ENCODE data around the gene SRRM3.
"Not testable (repeated sequence)": the region's sequence is repeated elsewhere in the genome, so short reads cannot be mapped to it uniquely, and the experiment has no call there.

Gene SRRM3, protein sequence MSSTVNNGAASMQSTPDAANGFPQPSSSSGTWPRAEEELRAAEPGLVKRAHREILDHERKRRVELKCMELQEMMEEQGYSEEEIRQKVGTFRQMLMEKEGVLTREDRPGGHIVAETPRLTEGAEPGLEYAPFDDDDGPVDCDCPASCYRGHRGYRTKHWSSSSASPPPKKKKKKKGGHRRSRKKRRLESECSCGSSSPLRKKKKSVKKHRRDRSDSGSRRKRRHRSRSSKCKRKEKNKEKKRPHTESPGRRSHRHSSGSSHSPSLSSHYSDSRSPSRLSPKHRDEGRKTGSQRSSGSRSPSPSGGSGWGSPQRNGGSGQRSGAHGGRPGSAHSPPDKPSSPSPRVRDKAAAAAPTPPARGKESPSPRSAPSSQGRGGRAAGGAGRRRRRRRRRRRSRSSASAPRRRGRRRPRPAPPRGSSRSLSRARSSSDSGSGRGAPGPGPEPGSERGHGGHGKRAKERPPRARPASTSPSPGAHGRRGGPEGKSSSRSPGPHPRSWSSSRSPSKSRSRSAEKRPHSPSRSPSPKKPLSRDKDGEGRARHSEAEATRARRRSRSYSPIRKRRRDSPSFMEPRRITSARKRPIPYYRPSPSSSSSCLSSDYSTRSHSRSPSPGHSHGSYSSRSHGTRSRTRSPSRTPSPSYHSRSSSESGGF

GRCh38 chr7:76201732-76202665 is at the start of gene SRRM3:
TSS of gene SRRM3 (plus strand) at chr7:76201896. CDS start at chr7:76235067, 33,171 bp downstream.
- H3K36me3 ChIP-seq (ENCODE audit: control insufficient read depth, insufficient read depth, low read length), result no peaks in the 10 kb centered on the region
- peaks cover 19% of the 10 kb centered on the region for H3K27me3 ChIP-seq (ENCODE audit: control insufficient read depth, insufficient read depth, low read length)
- H3K4me3 ChIP-seq (ENCODE audit: low read depth, low read length), result peak within 1 kb of the TSS; percentile 62
- peaks cover 15% of the 10 kb centered on the region for H3K4me1 ChIP-seq (ENCODE audit: control insufficient read depth, insufficient read depth, low read length)
- no peaks in the 10 kb centered on the region for H3K9me3 ChIP-seq (ENCODE audit: control insufficient read depth, insufficient read depth, low read depth, low read length)
- no peak within 1 kb of the TSS for H3K27ac ChIP-seq (ENCODE audit: low read depth, low read length)
- H3K9ac ChIP-seq (ENCODE audit: low read length), result no peak within 1 kb of the TSS

GRCh38 chr7:76151932-76152331 is 49.8 kb upstream of the SRRM3 start:
- no peaks in the 10 kb centered on the region for H3K4me1 ChIP-seq (ENCODE audit: control insufficient read depth, insufficient read depth, low read length)
- H3K36me3 ChIP-seq (ENCODE audit: control insufficient read depth, insufficient read depth, low read length), result no peaks in the 10 kb centered on the region
- no peak overlapping the region for H3K9ac ChIP-seq (ENCODE audit: low read length)
- H3K9me3 ChIP-seq (ENCODE audit: control insufficient read depth, insufficient read depth, low read depth, low read length), result no peaks in the 10 kb centered on the region
- H3K27ac ChIP-seq (ENCODE audit: low read depth, low read length), result no peak overlapping the region
- no peak overlapping the region for H3K4me3 ChIP-seq (ENCODE audit: low read depth, low read length)
- no peaks in the 10 kb centered on the region for H3K27me3 ChIP-seq (ENCODE audit: control insufficient read depth, insufficient read depth, low read length)

- not testable (repeated sequence) for H3K27ac ChIP-seq (ENCODE audit: low read depth, low read length); H3K9me3 ChIP-seq (ENCODE audit: control insufficient read depth, insufficient read depth, low read depth, low read length); H3K4me3 ChIP-seq (ENCODE audit: low read depth, low read length); H3K9ac ChIP-seq (ENCODE audit: low read length); H3K4me1 ChIP-seq (ENCODE audit: control insufficient read depth, insufficient read depth, low read length); H3K36me3 ChIP-seq (ENCODE audit: control insufficient read depth, insufficient read depth, low read length); H3K27me3 ChIP-seq (ENCODE audit: control insufficient read depth, insufficient read depth, low read length)
Observed at GRCh38 chr7:76153571-76154230, 48.0 kb upstream of the SRRM3 start.

DNA sequence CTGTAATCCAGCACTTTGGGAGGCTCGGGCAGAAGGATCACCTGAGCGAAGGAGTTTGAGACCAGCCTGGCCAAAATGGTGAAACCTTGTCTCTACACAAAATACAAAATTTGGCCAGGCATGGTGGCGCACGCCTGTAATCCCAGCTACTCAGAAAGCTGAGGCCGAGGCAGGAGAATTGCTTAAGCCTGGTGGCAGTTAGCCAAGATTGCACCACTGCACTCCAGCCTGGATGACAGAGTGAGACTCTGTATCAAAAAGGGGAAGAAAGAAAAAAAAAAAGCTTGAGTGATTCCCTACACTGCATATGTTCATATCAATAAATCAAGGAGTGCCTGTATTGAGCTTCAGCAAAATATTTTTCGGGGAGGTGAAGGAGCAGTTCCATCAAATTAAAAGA is 45.8 kb upstream of the SRRM3 start:
- Histone ChIP-seq H3K36me3 (ENCODE audit: control insufficient read depth, insufficient read depth, low read length) (no peaks in the 10 kb centered on the region), H3K4me3 (ENCODE audit: low read depth, low read length) (no peak overlapping the region), H3K4me1 (ENCODE audit: control insufficient read depth, insufficient read depth, low read length) (no peaks in the 10 kb centered on the region), H3K9me3 (ENCODE audit: control insufficient read depth, insufficient read depth, low read depth, low read length) (no peaks in the 10 kb centered on the region), H3K9ac (ENCODE audit: low read length) (no peak overlapping the region), H3K27me3 (ENCODE audit: control insufficient read depth, insufficient read depth, low read length) (no peaks in the 10 kb centered on the region), H3K27ac (ENCODE audit: low read depth, low read length) (no peak overlapping the region)

- H3K27ac ChIP-seq (ENCODE audit: low read depth, low read length); H3K9ac ChIP-seq (ENCODE audit: low read length); H3K36me3 ChIP-seq (ENCODE audit: control insufficient read depth, insufficient read depth, low read length); H3K4me1 ChIP-seq (ENCODE audit: control insufficient read depth, insufficient read depth, low read length); H3K27me3 ChIP-seq (ENCODE audit: control insufficient read depth, insufficient read depth, low read length); H3K4me3 ChIP-seq (ENCODE audit: low read depth, low read length); H3K9me3 ChIP-seq (ENCODE audit: control insufficient read depth, insufficient read depth, low read depth, low read length): not testable (repeated sequence)
Observed at GRCh38 chr7:76156992-76157685, 44.6 kb upstream of the SRRM3 start.

GRCh38 chr7:76158416-76158815 is 43.3 kb upstream of the SRRM3 start:
- not testable (repeated sequence) for H3K4me1 ChIP-seq (ENCODE audit: control insufficient read depth, insufficient read depth, low read length); H3K36me3 ChIP-seq (ENCODE audit: control insufficient read depth, insufficient read depth, low read length); H3K4me3 ChIP-seq (ENCODE audit: low read depth, low read length); H3K9ac ChIP-seq (ENCODE audit: low read length); H3K9me3 ChIP-seq (ENCODE audit: control insufficient read depth, insufficient read depth, low read depth, low read length); H3K27ac ChIP-seq (ENCODE audit: low read depth, low read length); H3K27me3 ChIP-seq (ENCODE audit: control insufficient read depth, insufficient read depth, low read length)

DNA sequence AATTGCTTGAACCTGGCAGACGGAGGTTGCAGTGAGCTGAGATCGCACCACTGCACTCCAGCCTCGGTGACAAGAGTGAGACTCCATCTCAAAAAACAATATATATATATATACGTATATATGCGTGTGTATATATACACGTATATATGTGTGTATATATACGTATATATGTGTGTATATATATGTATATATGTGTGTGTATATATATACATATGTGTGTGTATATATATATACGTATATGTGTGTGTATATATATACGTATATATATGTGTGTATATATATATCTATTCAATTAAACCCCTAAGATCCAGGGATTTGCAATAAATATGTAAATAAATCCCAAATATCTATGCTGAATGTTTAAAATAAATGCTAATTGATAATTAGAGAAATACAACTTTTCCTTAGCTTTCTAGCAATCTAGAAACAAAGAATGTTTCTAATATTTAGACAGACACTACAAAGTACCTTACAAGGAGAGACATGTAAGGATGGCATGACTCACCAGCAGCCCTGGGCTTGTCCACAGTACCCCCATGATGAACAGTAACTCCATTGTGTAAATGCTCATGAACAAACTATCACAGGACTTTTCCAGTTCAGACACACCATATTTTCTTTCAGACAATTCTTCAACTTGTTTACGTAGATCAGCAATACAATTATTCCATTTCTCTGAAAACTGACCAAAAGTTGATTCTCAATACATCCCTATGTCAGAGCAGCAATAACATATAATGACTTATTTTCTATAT is 39.1 kb upstream of the SRRM3 start:
- H3K36me3 ChIP-seq (ENCODE audit: control insufficient read depth, insufficient read depth, low read length); H3K9ac ChIP-seq (ENCODE audit: low read length); H3K9me3 ChIP-seq (ENCODE audit: control insufficient read depth, insufficient read depth, low read depth, low read length); H3K27me3 ChIP-seq (ENCODE audit: control insufficient read depth, insufficient read depth, low read length); H3K4me3 ChIP-seq (ENCODE audit: low read depth, low read length): not testable (repeated sequence)
- Histone ChIP-seq H3K4me1 (ENCODE audit: control insufficient read depth, insufficient read depth, low read length) (peaks cover 31% of the 10 kb centered on the region), H3K27ac (ENCODE audit: low read depth, low read length) (peak overlapping the region; percentile 92)

GRCh38 chr7:76163812-76164211 is 37.9 kb upstream of the SRRM3 start:
- H3K27me3 ChIP-seq (ENCODE audit: control insufficient read depth, insufficient read depth, low read length); H3K36me3 ChIP-seq (ENCODE audit: control insufficient read depth, insufficient read depth, low read length); H3K9me3 ChIP-seq (ENCODE audit: control insufficient read depth, insufficient read depth, low read depth, low read length): not testable (repeated sequence)
- H3K4me1 ChIP-seq (ENCODE audit: control insufficient read depth, insufficient read depth, low read length), result peaks cover 31% of the 10 kb centered on the region
- peak overlapping the region; percentile 31; the same call in 1 of the 2 replicates for H3K4me3 ChIP-seq (ENCODE audit: low read depth, low read length)
- H3K9ac ChIP-seq (ENCODE audit: low read length), result peak overlapping the region; percentile 85
- peak overlapping the region; percentile 93 for H3K27ac ChIP-seq (ENCODE audit: low read depth, low read length)

GRCh38 chr7:76165106-76165972 is 36.4 kb upstream of the SRRM3 start:
- peak overlapping the region; percentile 5 for H3K9ac ChIP-seq (ENCODE audit: low read length)
- H3K4me1 ChIP-seq (ENCODE audit: control insufficient read depth, insufficient read depth, low read length), result peaks cover 31% of the 10 kb centered on the region
- H3K27ac ChIP-seq (ENCODE audit: low read depth, low read length), result peak overlapping the region; percentile 37; the same call in 1 of the 2 replicates
- no peak overlapping the region for H3K4me3 ChIP-seq (ENCODE audit: low read depth, low read length)
- H3K27me3 ChIP-seq (ENCODE audit: control insufficient read depth, insufficient read depth, low read length), result no peaks in the 10 kb centered on the region
- H3K36me3 ChIP-seq (ENCODE audit: control insufficient read depth, insufficient read depth, low read length), result no peaks in the 10 kb centered on the region
- no peaks in the 10 kb centered on the region for H3K9me3 ChIP-seq (ENCODE audit: control insufficient read depth, insufficient read depth, low read depth, low read length)
